ENCODE results near the gene PIK3AP1. TPM values are rescaled to one million over a fixed set of nuclear protein-coding genes. Genes with fewer than 3 reads are reported as not detected.

PIK3AP1 gene
- total RNA-seq, 1 experiment from 2014 or later, result 1.7 TPM

- Histone ChIP-seq H3K9me2 (ENCODE audit: insufficient read depth) (no peaks in the 10 kb centered on the region; the same call in 1 of the 2 replicates), H2AFZ (no peak overlapping the region), H3K79me2 (ENCODE audit: low read depth) (no peaks in the 10 kb centered on the region), H3F3A (ENCODE audit: insufficient read depth, low read depth) (no peaks in the 10 kb centered on the region), H3K27me3 (ENCODE audit: insufficient read depth, low read depth) (no peaks in the 10 kb centered on the region), H3K36me3 (ENCODE audit: low read depth) (no peaks in the 10 kb centered on the region), H3K4me3 (no peak overlapping the region), H3K4me1 (replicated peaks; ENCODE audit: insufficient read depth) (peaks cover 5% of the 10 kb centered on the region), H3K9me3 (ENCODE audit: insufficient read depth, low read depth) (no peaks in the 10 kb centered on the region), H3K4me2 (peak overlapping the region; percentile 48), H3K27ac (no peak overlapping the region), H4K20me1 (ENCODE audit: insufficient read depth) (no peaks in the 10 kb centered on the region)
- POLR2A ChIA-PET (ENCODE audit: unreplicated experiment), result interaction anchor here (0.7 to 0.9 kb wide), 2 partner anchors 27 to 405 kb away, joined by 6 read pairs; no protein-coding TSS in a partner anchor
- intact Hi-C loops (cut with micrococcal nuclease; ENCODE audit: unreplicated experiment), result loop anchor here (5.0 kb wide), 1 partner anchor 46 kb away; the partner anchor contains the start of gene TM9SF3
- CTCF ChIA-PET, result no interaction called here
- no peak for TF ChIP-seq EZH2 (IDR thresholded peaks at IDR 0.05; ENCODE audit: low read depth)
- no peak for TF ChIP-seq CTCF (conservative IDR thresholded peaks at IDR 0.05)
- peak; percentile 57 to 87 for DNase-seq
- BruUV-seq (replicated peaks), result no TSS peak
These were observed 87.2 kb downstream of the PIK3AP1 start for GRCh38 chr10:96632974-96633710.

GRCh38 chr10:96627292-96627691 lies 93.0 kb downstream of the PIK3AP1 start:
- CTCF ChIA-PET, result no interaction called here
- Histone ChIP-seq H3K4me1 (replicated peaks; ENCODE audit: insufficient read depth) (peaks cover under 1% of the 10 kb centered on the region; the same call in 1 of the 2 replicates), H3K4me2 (no peak overlapping the region), H3K4me3 (no peak overlapping the region), H3K27ac (no peak overlapping the region), H3K27me3 (ENCODE audit: insufficient read depth, low read depth) (no peaks in the 10 kb centered on the region), H3K9me2 (ENCODE audit: insufficient read depth) (no peaks in the 10 kb centered on the region; the same call in 1 of the 2 replicates), H3K9me3 (ENCODE audit: insufficient read depth, low read depth) (no peaks in the 10 kb centered on the region), H3K79me2 (ENCODE audit: low read depth) (no peaks in the 10 kb centered on the region), H2AFZ (no peak overlapping the region), H3K36me3 (ENCODE audit: low read depth) (no peaks in the 10 kb centered on the region), H4K20me1 (ENCODE audit: insufficient read depth) (no peaks in the 10 kb centered on the region), H3F3A (ENCODE audit: insufficient read depth, low read depth) (no peaks in the 10 kb centered on the region)
- intact Hi-C loops (cut with micrococcal nuclease; ENCODE audit: unreplicated experiment), result no loop called here
- no peak for DNase-seq
- no TSS peak for BruUV-seq (replicated peaks)
- TF ChIP-seq EZH2 (IDR thresholded peaks at IDR 0.05; ENCODE audit: low read depth), result no peak
- TF ChIP-seq CTCF (conservative IDR thresholded peaks at IDR 0.05), result no peak
- POLR2A ChIA-PET (ENCODE audit: unreplicated experiment), result no interaction called here

- no peaks in the 10 kb centered on the region for H3K27me3 ChIP-seq (ENCODE audit: insufficient read depth, low read depth)
- intact Hi-C loops (cut with micrococcal nuclease; ENCODE audit: unreplicated experiment), result no loop called here
- no peaks in the 10 kb centered on the region for H3K4me1 ChIP-seq (replicated peaks; ENCODE audit: insufficient read depth)
- no peaks in the 10 kb centered on the region for H4K20me1 ChIP-seq (ENCODE audit: insufficient read depth)
- BruUV-seq (replicated peaks), result no TSS peak
- no peaks in the 10 kb centered on the region for H3K79me2 ChIP-seq (ENCODE audit: low read depth)
- DNase-seq, result no peak
- no peaks in the 10 kb centered on the region for H3K36me3 ChIP-seq (ENCODE audit: low read depth)
- ChIA-PET POLR2A (ENCODE audit: unreplicated experiment) (no interaction called here), CTCF (no interaction called here)
- H3F3A ChIP-seq (ENCODE audit: insufficient read depth, low read depth), result no peaks in the 10 kb centered on the region
- no peak overlapping the region for H2AFZ ChIP-seq
- TF ChIP-seq CTCF (conservative IDR thresholded peaks at IDR 0.05) (no peak), EZH2 (IDR thresholded peaks at IDR 0.05; ENCODE audit: low read depth) (no peak)
- no peaks in the 10 kb centered on the region for H3K9me3 ChIP-seq (ENCODE audit: insufficient read depth, low read depth)
- no peaks in the 10 kb centered on the region; the same call in 1 of the 2 replicates for H3K9me2 ChIP-seq (ENCODE audit: insufficient read depth)
- H3K27ac ChIP-seq, result no peak overlapping the region
- H3K4me3 ChIP-seq, result no peak overlapping the region
- H3K4me2 ChIP-seq, result no peak overlapping the region
These were observed 93.5 kb downstream of the PIK3AP1 start for GRCh38 chr10:96626795-96627194.
